Measurements from ENCODE around the gene NUP93. TPM values are rescaled to one million over a fixed set of nuclear protein-coding genes. Genes with fewer than 3 reads are reported as not detected.

Gene NUP93
- polyA plus RNA-seq, 2 of the 4 experiments (the other 2 are of a cell fraction) = 87.3 to 91.4 TPM

GRCh38 chr16:56769677-56770076 lies 39.7 kb downstream of the NUP93 start (continued):
- TF ChIP-seq FOSL2 (IDR thresholded peaks at IDR 0.05) (no peak), FOSL2 (CRISPR knock-in tag; IDR thresholded peaks at IDR 0.05) (no peak), RARB (CRISPR knock-in tag; IDR thresholded peaks at IDR 0.05) (no peak), HOXA7 (CRISPR knock-in tag; IDR thresholded peaks at IDR 0.05) (no peak), PHF8 (IDR thresholded peaks at IDR 0.05; ENCODE audit: borderline replicate concordance, low read depth) (no peak)

DNA sequence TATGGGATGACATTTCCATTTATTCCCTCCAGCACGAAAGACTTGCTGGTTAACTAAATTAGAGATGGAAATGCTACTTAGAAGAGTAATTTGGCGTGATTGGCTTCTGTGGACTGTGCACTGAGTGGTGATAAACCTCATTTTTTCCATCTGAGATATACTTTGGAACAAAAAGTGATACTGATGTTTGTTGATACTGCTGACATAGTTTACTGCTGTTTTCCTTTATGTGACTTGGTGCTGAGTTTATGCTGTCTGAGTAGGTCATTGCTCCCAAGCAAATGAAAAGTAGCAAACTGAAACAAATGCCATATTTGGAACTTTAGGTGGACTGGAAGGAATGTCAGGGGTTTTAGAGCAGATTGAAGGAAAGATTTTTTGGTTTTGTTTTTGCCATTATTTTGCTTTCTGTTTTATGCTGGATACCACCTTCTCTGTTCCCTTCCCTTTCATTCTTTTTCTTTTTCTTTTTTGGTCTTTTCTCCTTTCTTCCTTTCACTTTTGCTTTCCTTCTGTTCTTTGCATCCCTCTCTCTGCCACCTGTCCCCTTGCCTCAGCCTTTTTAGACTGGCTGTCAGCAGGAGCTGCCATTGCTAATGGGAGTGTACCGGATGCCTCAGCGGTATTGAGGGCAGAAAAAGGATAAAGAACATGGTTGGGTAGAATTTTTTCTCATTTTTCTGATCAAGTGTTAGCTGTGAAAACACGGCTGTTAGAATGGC lies 41.8 kb downstream of the NUP93 start:
- ATAC-seq (no peak), FAIRE-seq (no peak), DNase-seq (ENCODE audit: low read depth in 1 of 2, low spot score in 1 of 2) (no peak)
- H3K4me3 ChIP-seq = no peak overlapping the region
- 90% methylated on average over 5 of the region's 5 CpGs for WGBS (ENCODE audit: missing lambda C conversion rate)
- TF ChIP-seq ZFP36 (IDR thresholded peaks at IDR 0.05; ENCODE audit: borderline replicate concordance, partially characterized antibody) = no peak
- TF ChIP-seq GATA3 (IDR thresholded peaks at IDR 0.05; ENCODE audit: borderline replicate concordance) = no peak
- TF ChIP-seq FOXS1 (CRISPR knock-in tag; IDR thresholded peaks at IDR 0.05) = no peak
- TF ChIP-seq HOXB5 (CRISPR knock-in tag; IDR thresholded peaks at IDR 0.05) = no peak
- no peak for TF ChIP-seq HEYL (CRISPR knock-in tag; IDR thresholded peaks at IDR 0.05)
- TF ChIP-seq EHF (CRISPR knock-in tag; IDR thresholded peaks at IDR 0.05) = no peak
- TF ChIP-seq CEBPB (IDR thresholded peaks at IDR 0.05) = no peak
- TF ChIP-seq, protein P1, sequence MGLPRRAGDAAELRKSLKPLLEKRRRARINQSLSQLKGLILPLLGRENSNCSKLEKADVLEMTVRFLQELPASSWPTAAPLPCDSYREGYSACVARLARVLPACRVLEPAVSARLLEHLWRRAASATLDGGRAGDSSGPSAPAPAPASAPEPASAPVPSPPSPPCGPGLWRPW (IDR thresholded peaks at IDR 0.05) = no peak
- no peak for TF ChIP-seq NFE2L2 (conservative IDR thresholded peaks at IDR 0.05; ENCODE audit: low read length)
- no peak for TF ChIP-seq CTCF (IDR thresholded peaks at IDR 0.05)
- TF ChIP-seq MAFK (IDR thresholded peaks at IDR 0.05; ENCODE audit: partially characterized antibody) = no peak
- TF ChIP-seq SMC3 (IDR thresholded peaks at IDR 0.05) = no peak
- TF ChIP-seq USF2 (IDR thresholded peaks at IDR 0.05) = no peak
- TF ChIP-seq ZNF302 (CRISPR knock-in tag; IDR thresholded peaks at IDR 0.05) = no peak
- TF ChIP-seq NR3C1 (IDR thresholded peaks at IDR 0.05) = no peak
- no peak for TF ChIP-seq BHLHE40 (IDR thresholded peaks at IDR 0.05; ENCODE audit: low read depth, low read length)
- TF ChIP-seq RCOR1 (IDR thresholded peaks at IDR 0.05; ENCODE audit: low read depth, low read length) = no peak
- TF ChIP-seq REST (IDR thresholded peaks at IDR 0.05) = no peak
- no peak for TF ChIP-seq JUNB (IDR thresholded peaks at IDR 0.05)
- no peak overlapping the region for H3K27ac ChIP-seq
- H3K9me3 ChIP-seq = no peaks in the 10 kb centered on the region
- ChIA-PET CTCF (interaction anchor here (1.1 kb wide), 1 partner anchor 18 kb away, joined by 3 read pairs; no protein-coding TSS in a partner anchor), POLR2A (no interaction called here)
- H3K4me1 ChIP-seq = no peaks in the 10 kb centered on the region
- no peak overlapping the region for H3K4me2 ChIP-seq
